ENCODE results near the gene CCDC141.
A peak's percentile ranks its signal among the peaks of the same experiment; 100 is the strongest.

Gene CCDC141

GRCh38 chr2:178865146-178865936 lies 184.6 kb downstream of the CCDC141 start:
- no peak for DNase-seq (ENCODE audit: low read depth)

- DNase-seq (ENCODE audit: low read depth): no peak
Observed at GRCh38 chr2:178863856-178864620, 185.9 kb downstream of the CCDC141 start.

DNA sequence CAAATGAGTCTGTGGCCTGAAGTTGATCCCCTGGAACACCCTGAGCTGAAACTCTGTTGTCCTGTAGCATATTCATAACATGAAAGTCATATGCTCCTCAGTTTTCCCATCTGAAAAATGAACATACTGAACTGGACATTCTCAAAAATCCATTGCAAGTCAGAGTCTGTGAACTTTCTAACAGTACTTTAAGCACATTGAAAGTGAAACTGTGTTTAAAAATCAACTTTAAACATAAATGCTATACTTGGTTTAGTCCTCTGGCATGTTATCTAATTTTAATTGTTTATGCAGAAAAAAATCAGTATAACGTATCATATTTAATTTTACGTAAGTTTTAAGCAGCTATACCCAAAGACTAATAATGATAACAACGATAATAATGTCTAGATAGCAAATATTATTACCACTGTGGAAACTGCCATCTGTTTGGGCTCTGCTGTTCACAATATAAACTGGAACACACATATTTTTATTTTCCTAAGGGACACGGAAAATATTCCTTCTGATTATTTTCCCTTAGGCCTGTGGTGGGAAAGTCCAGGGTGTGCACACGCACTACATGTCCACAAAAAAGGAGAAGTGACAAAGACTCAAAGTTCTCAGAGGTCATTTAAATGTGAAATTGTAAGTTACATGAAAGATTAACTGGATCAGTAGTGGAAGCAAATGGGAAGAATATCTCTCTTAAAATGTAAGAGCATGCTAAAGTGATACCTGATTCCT lies 186.6 kb downstream of the CCDC141 start:
- no peak for DNase-seq (ENCODE audit: low read depth)

GRCh38 chr2:178860551-178860950 lies 189.4 kb downstream of the CCDC141 start:
- DNase-seq (ENCODE audit: low read depth): no peak

DNA sequence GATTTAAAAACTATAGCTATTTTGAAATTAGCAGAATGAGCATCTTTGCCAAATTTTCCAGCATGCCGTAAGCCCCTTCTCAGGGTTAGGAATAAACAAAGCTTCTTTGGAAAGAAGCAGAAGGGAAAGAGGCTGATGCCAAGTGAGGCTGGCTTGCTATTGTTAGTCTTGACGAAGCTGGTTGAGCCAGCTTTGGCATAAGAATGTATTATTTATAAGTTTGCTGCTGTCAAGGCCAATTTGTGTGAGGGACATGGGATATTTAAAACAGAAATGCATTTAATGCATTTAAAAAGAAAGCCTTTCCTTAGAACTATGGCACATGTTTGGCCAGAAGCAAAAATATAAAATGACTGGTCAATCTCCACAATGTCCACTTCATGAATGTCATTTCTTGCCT lies 190.2 kb downstream of the CCDC141 start:
- DNase-seq (ENCODE audit: low read depth): no peak

- DNase-seq (ENCODE audit: low read depth): no peak
Observed at GRCh38 chr2:178858896-178859625, 190.9 kb downstream of the CCDC141 start.

- no peak for DNase-seq (ENCODE audit: low read depth)
Observed at GRCh38 chr2:178855151-178855550, 194.8 kb downstream of the CCDC141 start.

DNA sequence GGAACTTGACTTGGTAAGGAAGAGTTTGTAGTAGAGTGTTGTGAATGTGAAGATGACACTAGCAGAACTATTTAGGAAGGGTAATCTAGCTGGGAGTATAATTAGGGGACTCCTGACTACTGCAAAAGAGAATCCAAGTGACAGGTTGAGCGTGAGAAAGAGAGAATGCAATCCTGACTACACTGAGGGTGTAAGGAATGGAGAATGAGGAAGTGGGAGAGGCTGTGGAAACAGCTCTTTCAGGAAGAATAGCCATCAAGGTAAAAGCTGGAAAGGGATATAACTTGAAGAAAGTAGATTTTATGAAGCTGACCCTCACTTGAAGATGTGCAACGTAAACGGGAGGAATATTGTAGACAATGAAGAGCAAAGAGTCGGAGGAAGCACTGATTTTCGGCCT lies 201.6 kb downstream of the CCDC141 start:
- DNase-seq (ENCODE audit: low read depth): no peak

DNA sequence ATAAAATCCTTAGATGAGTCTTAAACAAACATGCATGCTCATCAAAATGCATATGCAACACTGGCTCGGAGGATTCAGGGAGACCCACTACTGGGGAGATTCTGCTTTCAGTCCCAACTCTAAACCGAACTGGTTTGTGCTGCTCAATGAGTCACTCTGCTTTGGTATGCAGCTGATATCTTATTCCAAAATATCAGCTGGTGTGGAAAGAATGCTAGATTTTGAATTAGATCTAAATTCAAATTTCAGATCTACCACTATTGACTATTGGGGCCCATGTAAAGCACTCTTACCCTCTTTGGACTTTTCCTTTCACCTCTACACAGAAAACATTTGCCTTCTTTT lies 203.5 kb downstream of the CCDC141 start:
- no peak for DNase-seq (ENCODE audit: low read depth)

GRCh38 chr2:178845566-178846457 lies 204.1 kb downstream of the CCDC141 start:
- peak; percentile 71 for DNase-seq (ENCODE audit: low read depth)

DNA sequence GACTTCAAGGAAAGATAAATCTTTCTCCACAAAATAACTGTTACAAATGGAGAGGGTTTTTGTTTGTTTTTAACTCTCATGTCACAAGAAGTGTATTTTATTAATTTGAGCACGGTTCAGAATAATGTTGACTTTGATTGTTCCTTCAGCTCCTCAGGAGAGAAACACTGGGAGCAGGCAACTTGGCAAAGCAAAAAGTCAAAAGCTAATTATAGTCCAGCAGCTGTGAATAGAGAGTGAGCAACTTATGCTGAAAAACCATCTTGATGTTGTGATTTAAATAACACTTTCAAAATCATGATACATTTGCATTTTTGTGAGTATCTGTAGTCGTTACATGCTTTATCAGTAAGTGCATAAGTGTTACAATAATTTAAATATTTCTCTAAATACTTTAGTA lies 205.2 kb downstream of the CCDC141 start:
- DNase-seq (ENCODE audit: low read depth): no peak

DNA sequence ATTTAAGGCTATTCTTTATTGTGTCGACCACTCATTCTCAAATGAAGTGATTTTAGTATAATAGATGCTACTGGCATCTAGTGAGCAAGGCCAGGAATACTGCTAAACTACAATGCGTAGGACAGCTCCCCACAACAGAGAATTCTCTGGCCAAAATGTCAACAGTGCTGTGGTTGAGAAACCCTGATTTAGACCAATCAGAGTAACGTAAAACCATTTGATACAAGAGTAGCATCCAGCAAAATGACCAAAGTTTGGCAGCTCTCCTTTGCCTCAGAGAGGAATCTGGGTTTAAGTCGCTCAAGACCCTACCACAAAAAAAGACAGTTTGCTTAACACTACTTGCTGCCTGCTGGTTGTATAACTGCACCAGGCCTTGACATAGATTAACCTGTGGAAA lies 205.7 kb downstream of the CCDC141 start:
- DNase-seq (ENCODE audit: low read depth): no peak

- DNase-seq (ENCODE audit: low read depth): no peak
Observed at GRCh38 chr2:178843697-178844096, 206.2 kb downstream of the CCDC141 start.

- DNase-seq (ENCODE audit: low read depth): no peak
Observed at GRCh38 chr2:178836807-178837206, 213.1 kb downstream of the CCDC141 start.

GRCh38 chr2:178834086-178834485 lies 215.9 kb downstream of the CCDC141 start:
- no peak for DNase-seq (ENCODE audit: low read depth)

GRCh38 chr2:178833382-178833781 lies 216.6 kb downstream of the CCDC141 start:
- DNase-seq (ENCODE audit: low read depth): no peak

GRCh38 chr2:178830451-178830850 lies 219.5 kb downstream of the CCDC141 start:
- no peak for DNase-seq (ENCODE audit: low read depth)

GRCh38 chr2:178829981-178830380 lies 220.0 kb downstream of the CCDC141 start:
- no peak for DNase-seq (ENCODE audit: low read depth)

DNA sequence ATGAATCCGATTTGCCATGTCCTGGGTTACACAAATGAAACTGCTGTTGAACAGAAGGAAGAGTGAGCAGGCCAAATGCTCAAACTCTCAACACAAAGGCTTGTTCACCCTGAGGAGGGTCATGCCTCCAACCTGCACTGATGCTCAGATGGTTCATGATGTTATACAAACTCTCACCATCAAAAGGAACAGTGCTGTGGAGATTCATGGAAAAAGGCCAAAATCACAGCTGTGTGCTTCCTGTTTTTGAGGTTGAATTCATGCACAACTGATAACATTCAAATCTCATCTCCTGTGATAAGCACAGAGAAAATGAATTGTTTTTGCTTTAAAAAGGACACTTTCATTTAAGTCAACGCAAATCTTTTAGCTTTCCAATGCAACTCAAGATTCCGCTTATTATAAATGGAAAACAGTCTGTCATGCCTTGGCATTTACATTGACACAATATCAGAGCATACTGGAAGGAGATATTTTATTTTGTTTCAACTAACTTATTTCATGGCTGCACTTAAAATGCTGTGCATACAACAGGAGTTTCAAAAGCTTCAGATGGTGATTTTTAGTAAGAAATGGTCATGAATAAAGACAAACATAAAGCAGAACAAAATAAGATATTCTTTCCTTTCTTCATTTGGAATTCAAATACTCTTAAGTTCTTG lies 220.5 kb downstream of the CCDC141 start:
- DNase-seq (ENCODE audit: low read depth): no peak

GRCh38 chr2:178828486-178828881 lies 221.5 kb downstream of the CCDC141 start:
- DNase-seq (ENCODE audit: low read depth): no peak

Data from fibroblast of the conjunctiva (primary cell).